ENCODE data around the gene MATCAP1. TPM values are rescaled to one million over a fixed set of nuclear protein-coding genes. Genes with fewer than 3 reads are reported as not detected.
A peak's percentile ranks its signal among the peaks of the same experiment; 100 is the strongest.

Gene MATCAP1
- total and polyA plus RNA-seq, 12 donors, result 12.6 to 237 (median 49.8) TPM

GRCh38 chr16:67150833-67151396, 32.8 kb downstream of the MATCAP1 start, which contains the start of gene B3GNT9:
Gene B3GNT9, minus strand, starts transcription at chr16:67150998. Its CDS starts 513 bp downstream, at chr16:67150485.
- peaks cover 0 to 26% of the 10 kb centered on the region in 2 donors for H3K36me3 ChIP-seq (replicated peaks in 1 of 2)
- no peaks in the 10 kb centered on the region for H3K27me3 ChIP-seq
- peak within 1 kb of the TSS; percentile 30 to 78 (median 62) for H3K4me3 ChIP-seq
- 1 to 4% (median 2%) methylated on average over 6 to 34 of the region's 34 CpGs for WGBS, 4 donors
- H3K4me1 ChIP-seq (replicated peaks in 1 of 2), result peaks cover 0 to 18% of the 10 kb centered on the region in 2 donors
- intact Hi-C loops (cut with DNase I), result loop anchor here in 1 of 2 donors (10.0 kb wide), 1 partner anchor 136 kb away; no protein-coding TSS in a partner anchor
- peak; percentile 71 to 84 (median 75) for DNase-seq
- H3K9me3 ChIP-seq (replicated peaks in 1 of 3), result no peaks in the 10 kb centered on the region
- peak within 1 kb of the TSS in 4 of 5 donors; percentile 65 to 92 (median 82) for H3K27ac ChIP-seq
- peak; percentile 33 to 36 for TF ChIP-seq POLR2A (IDR thresholded peaks at IDR 0.05)
- no peak for TF ChIP-seq CTCF (IDR thresholded peaks at IDR 0.05)

GRCh38 chr16:67150047-67150832, 33.5 kb downstream of the MATCAP1 start:
- DNase-seq, result peak in 6 of 7 donors; percentile 45 to 66 (median 53)
- intact Hi-C loops (cut with DNase I), result loop anchor here in 1 of 2 donors (10.0 kb wide), 1 partner anchor 135 kb away; no protein-coding TSS in a partner anchor
- 0 to 7% (median 4%) methylated on average over 4 to 92 of the region's 94 CpGs for WGBS, 4 donors

GRCh38 chr16:67149276-67150046, 34.3 kb downstream of the MATCAP1 start:
- WGBS, 4 donors, result 66 to 93% (median 70%) methylated on average over 17 to 77 of the region's 77 CpGs
- Histone ChIP-seq H3K4me1 (replicated peaks in 1 of 2) (peaks cover 0 to 6% of the 10 kb centered on the region in 2 donors), H3K27me3 (no peaks in the 10 kb centered on the region), H3K9me3 (replicated peaks in 1 of 3) (no peaks in the 10 kb centered on the region), H3K27ac (peak overlapping the region in 2 of 5 donors; percentile 85 to 92), H3K4me3 (peak overlapping the region in 1 of 4 donors; percentile 78), H3K36me3 (replicated peaks in 1 of 2) (peaks cover 0 to 40% of the 10 kb centered on the region in 2 donors)
- intact Hi-C loops (cut with DNase I), result loop anchor here in 1 of 2 donors (10.0 kb wide), 1 partner anchor 135 kb away; no protein-coding TSS in a partner anchor
- peak in 2 of 7 donors; percentile 7 to 52 for DNase-seq
- TF ChIP-seq POLR2A (IDR thresholded peaks at IDR 0.05) (no peak), CTCF (IDR thresholded peaks at IDR 0.05) (no peak)

More at GRCh38 chr16:67150047-67150832, 33.5 kb downstream of the MATCAP1 start:
- Histone ChIP-seq H3K27ac (peak overlapping the region in 4 of 5 donors; percentile 65 to 92 (median 82)), H3K27me3 (no peaks in the 10 kb centered on the region), H3K4me1 (replicated peaks in 1 of 2) (peaks cover 0 to 12% of the 10 kb centered on the region in 2 donors), H3K9me3 (replicated peaks in 1 of 3) (no peaks in the 10 kb centered on the region), H3K4me3 (peak overlapping the region; percentile 30 to 78 (median 62)), H3K36me3 (replicated peaks in 1 of 2) (peaks cover 0 to 32% of the 10 kb centered on the region in 2 donors)
- TF ChIP-seq CTCF (IDR thresholded peaks at IDR 0.05) (peak in 2 of 6 experiments; percentile 5 to 6), POLR2A (IDR thresholded peaks at IDR 0.05) (no peak)
